SK-N-SH (cell line): ENCODE data around the gene IRF1. TPM values are rescaled to one million over a fixed set of nuclear protein-coding genes. Genes with fewer than 3 reads are reported as not detected.

ENCODE experiments used
- CTCF ChIA-PET: fragments of 300-600, 350-600 bp; formaldehyde crosslinking; extraction: SDS; loops from one replicate; lab custom pipeline; 2021; lab: Yijun Ruan, JAX
- POLR2A ChIA-PET: fragments of 350-600 bp; sonication (Branson Sonifier 250); formaldehyde crosslinking; extraction: SDS; loops from one replicate; lab custom pipeline; 2020; ENCODE audit warnings: antibody characterized with exemption, inconsistent platforms; lab: Yijun Ruan, JAX
- DNase-seq: peaks from one replicate; pipeline ENCODE4 v3.0.0; 2012
- H2AFZ ChIP-seq: fragments of 200-600 bp; sonication (generic); 2 replicates; pipeline ENCODE4 v1.8.1; 2016; ENCODE audit warnings: antibody characterized with exemption, mild to moderate bottlenecking, low read depth
- H3F3A ChIP-seq: fragments of 200-600 bp; sonication (generic); replicated peaks from 2 replicates; pipeline ENCODE3; 2016; ENCODE audit warnings: antibody characterized with exemption, mild to moderate bottlenecking; ENCODE audit not compliant: insufficient read depth
- H3K27ac ChIP-seq, 2 experiments: fragments of 200-500 bp in 1 of 2; fragments of 200-600 bp in 1 of 2; sonication (Bioruptor generic) in 1 of 2; sonication (generic), shearing (Covaris generic) in 1 of 2; 2 replicates each; pipeline versions ENCODE4 v1.5.1 to v1.6.1; 2014 to 2016; ENCODE audit warnings: low read depth in 2 of 2, inconsistent platforms in 1 of 2, low read length in 1 of 2, mild to moderate bottlenecking in 1 of 2, mixed read lengths in 1 of 2
- H3K27me3 ChIP-seq: fragments of 200-600 bp; sonication (generic), shearing (Covaris generic); 2 replicates; pipeline ENCODE4 v1.6.1; 2016; ENCODE audit warnings: mixed run types; ENCODE audit not compliant: insufficient read depth
- H3K36me3 ChIP-seq, 2 experiments: fragments of 200-500 bp in 1 of 2; fragments of 200-600 bp in 1 of 2; sonication (Bioruptor generic) in 1 of 2; sonication (generic) in 1 of 2; replicated peaks in 1 of 2; 2 replicates each; pipeline versions ENCODE3 to v1.5.1; 2014 to 2016; ENCODE audit warnings: low read length in 1 of 2, mild to moderate bottlenecking in 1 of 2; ENCODE audit not compliant: insufficient read depth in 2 of 2, control insufficient read depth in 1 of 2
- H3K4me1 ChIP-seq, 2 experiments: fragments of 200-500 bp in 1 of 2; fragments of 200-600 bp in 1 of 2; sonication (Bioruptor generic) in 1 of 2; sonication (generic), shearing (Covaris generic) in 1 of 2; 2 replicates each; pipeline versions ENCODE4 v1.5.1 to v1.6.1; 2014 to 2016; ENCODE audit warnings: low read depth in 1 of 2, low read length in 1 of 2, mixed run types in 1 of 2; ENCODE audit not compliant: insufficient read depth in 2 of 2, control insufficient read depth in 1 of 2
- H3K4me2 ChIP-seq: fragments of 200-600 bp; sonication (generic), shearing (Covaris generic); 2 replicates; pipeline ENCODE4 v1.6.1; 2017; ENCODE audit warnings: mixed run types
- H3K4me3 ChIP-seq, 2 experiments: fragments of 200-500 bp in 1 of 2; fragments of 200-600 bp in 1 of 2; sonication (Bioruptor generic) in 1 of 2; sonication (generic), shearing (Covaris generic) in 1 of 2; 2 replicates each; pipeline versions ENCODE4 v1.5.1 to v1.8.1; 2014 to 2016; ENCODE audit warnings: low read depth in 2 of 2, inconsistent platforms in 1 of 2, low read length in 1 of 2, mild to moderate bottlenecking in 1 of 2, mixed read lengths in 1 of 2, moderate library complexity in 1 of 2
- H3K79me2 ChIP-seq: fragments of 200-600 bp; sonication (generic); 2 replicates; pipeline ENCODE4 v1.8.1; 2017; ENCODE audit warnings: mild to moderate bottlenecking; ENCODE audit not compliant: insufficient read depth
- H3K9ac ChIP-seq: fragments of 200-600 bp; sonication (generic); 2 replicates; pipeline ENCODE4 v1.6.1; 2017; ENCODE audit warnings: mixed run types
- H3K9me2 ChIP-seq: fragments of 200-600 bp; sonication (generic); 2 replicates; pipeline ENCODE4 v1.6.1; 2017; ENCODE audit warnings: mixed run types
- H3K9me3 ChIP-seq: fragments of 200-600 bp; sonication (generic); 2 replicates; pipeline ENCODE4 v1.6.1; 2017; ENCODE audit warnings: mixed run types, mild to moderate bottlenecking, moderate library complexity
- H4K20me1 ChIP-seq: fragments of 200-600 bp; sonication (generic); 2 replicates; pipeline ENCODE4 v1.6.1; 2017; ENCODE audit warnings: mild to moderate bottlenecking, mixed run types; ENCODE audit not compliant: insufficient read depth
- ELF1 ChIP-seq: IDR thresholded peaks from 2 replicates; pipeline ENCODE4 v1.4.0; 2012
- EP300 ChIP-seq, 2 experiments: IDR thresholded peaks; 2 replicates each; pipeline versions ENCODE4 v1.4.0 to v1.6.1; 2012; ENCODE audit warnings: borderline replicate concordance in 1 of 2, low read depth in 1 of 2, low read length in 1 of 2
- FOXM1 ChIP-seq: IDR thresholded peaks from 2 replicates; pipeline ENCODE4 v1.4.0; 2012; ENCODE audit warnings: low read depth, mild to moderate bottlenecking
- IRF3 ChIP-seq: fragments of 150-350 bp; IDR thresholded peaks from 2 replicates; pipeline ENCODE4 v1.6.1; 2016; ENCODE audit warnings: mild to moderate bottlenecking, low read depth, low read length
- MXI1 ChIP-seq: IDR thresholded peaks from 2 replicates; pipeline ENCODE4 v1.6.1; 2012; ENCODE audit warnings: mild to moderate bottlenecking, low read depth, low read length, improper control_type of control experiment
- NFIC ChIP-seq: IDR thresholded peaks from 2 replicates; pipeline ENCODE4 v1.4.0; 2012; ENCODE audit warnings: borderline replicate concordance
- PBX3 ChIP-seq: IDR thresholded peaks from 2 replicates; pipeline ENCODE4; 2012
- POLR2AphosphoS5 ChIP-seq: IDR thresholded peaks from 2 replicates; pipeline ENCODE4 v1.6.1; 2012; ENCODE audit warnings: low read depth, low read length
- RAD21 ChIP-seq: IDR thresholded peaks from 2 replicates; pipeline ENCODE4 v1.6.1; 2012; ENCODE audit warnings: mild to moderate bottlenecking, low read length
- RCOR1 ChIP-seq: fragments of 150-350 bp; IDR thresholded peaks from 2 replicates; pipeline ENCODE4 v1.6.1; 2017; ENCODE audit warnings: antibody characterized with exemption, low read length
- REST ChIP-seq: IDR thresholded peaks from 2 replicates; pipeline ENCODE4 v1.6.1; 2012; ENCODE audit warnings: mild to moderate bottlenecking, low read depth, low read length, moderate library complexity
- RXRA ChIP-seq: IDR thresholded peaks from 2 replicates; pipeline ENCODE4 v1.4.0; 2012; ENCODE audit warnings: low read depth, mild to moderate bottlenecking, borderline replicate concordance
- SMC3 ChIP-seq: IDR thresholded peaks from 2 replicates; pipeline ENCODE4 v1.6.1; 2012; ENCODE audit warnings: low read depth, low read length, improper control_type of control experiment
- USF2 ChIP-seq: fragments of 150-350 bp; IDR thresholded peaks from 2 replicates; pipeline ENCODE4 v1.6.1; 2017; ENCODE audit warnings: antibody characterized with exemption, low read length, low read depth, borderline replicate concordance
- ZBTB33 ChIP-seq: IDR thresholded peaks from 2 replicates; pipeline ENCODE4 v1.4.0; 2012; ENCODE audit warnings: low read depth, borderline replicate concordance
- WGBS: methylation state at CpG from one replicate; pipeline ENCODE4 v1.1.6; 2017; ENCODE audit warnings: low lambda C conversion rate; 5-methylcytosine and 5-hydroxymethylcytosine counted together
- polyA plus RNA-seq, 3 experiments: library from polyadenylated mRNA; depleted of rRNA; stranded (reverse); fragments of >200 nt; gene quantifications; 2 replicates each; pipeline ENCODE4 v1.2.3, GENCODE V29; 2012

Gene IRF1
- polyA plus RNA-seq, 1 of the 3 experiments (the other 2 are of a cell fraction): 15.2 TPM

- no peaks in the 10 kb centered on the region for H4K20me1 ChIP-seq
- no peak overlapping the region for H3K27ac ChIP-seq
- H3K27me3 ChIP-seq: no peaks in the 10 kb centered on the region
- H2AFZ ChIP-seq: no peak overlapping the region
- H3K79me2 ChIP-seq: no peaks in the 10 kb centered on the region
- H3K4me2 ChIP-seq: no peak overlapping the region
- no peak overlapping the region for H3K9ac ChIP-seq
- H3K4me1 ChIP-seq: peaks cover 13 to 35% of the 10 kb centered on the region in 2 experiments
- DNase-seq: no peak
- H3K4me3 ChIP-seq: no peak overlapping the region
- H3F3A ChIP-seq: peaks cover 34% of the 10 kb centered on the region
- 89% methylated on average over 2 of the region's 2 CpGs for WGBS
- no peaks in the 10 kb centered on the region for H3K36me3 ChIP-seq
- no peaks in the 10 kb centered on the region for H3K9me2 ChIP-seq
- POLR2A ChIA-PET: no interaction called here
- CTCF ChIA-PET: interaction anchor here (1.4 kb wide), 1 partner anchor 10 kb away, joined by 3 read pairs; no protein-coding TSS in a partner anchor
- no peaks in the 10 kb centered on the region for H3K9me3 ChIP-seq
- TF ChIP-seq RAD21: no peak
- TF ChIP-seq REST: no peak
- no peak for TF ChIP-seq MXI1
- TF ChIP-seq PBX3: no peak
- no peak for TF ChIP-seq EP300 (IDR thresholded peaks at IDR 0.05; ENCODE audit: borderline replicate concordance in 1 of 2, low read depth in 1 of 2, low read length in 1 of 2)
- no peak for TF ChIP-seq RCOR1
- no peak for TF ChIP-seq NFIC
- no peak for TF ChIP-seq FOXM1
- TF ChIP-seq SMC3: no peak
- TF ChIP-seq USF2: no peak
- TF ChIP-seq RXRA: no peak
These were observed 36.2 kb downstream of the IRF1 start for GRCh38 chr5:132454361-132454760.

- H3K4me1 ChIP-seq: peaks cover 2 to 6% of the 10 kb centered on the region in 2 experiments
- no peak overlapping the region for H2AFZ ChIP-seq
- H3F3A ChIP-seq: peaks cover 8% of the 10 kb centered on the region
- WGBS: 92% methylated on average over 8 of the region's 8 CpGs
- H3K79me2 ChIP-seq: no peaks in the 10 kb centered on the region
- H3K4me3 ChIP-seq: no peak overlapping the region
- POLR2A ChIA-PET: interaction anchor here (1.0 kb wide), 1 partner anchor 25 kb away, joined by 3 read pairs; no protein-coding TSS in a partner anchor
- H3K27ac ChIP-seq: no peak overlapping the region
- no peaks in the 10 kb centered on the region for H3K9me2 ChIP-seq
- TF ChIP-seq USF2 (no peak), IRF3 (no peak), ELF1 (no peak), ZBTB33 (no peak), POLR2AphosphoS5 (no peak)
- TF ChIP-seq, all 33 proteins: peak for 0
- Histone ChIP-seq H3K4me2 (no peak overlapping the region), H3K27me3 (no peaks in the 10 kb centered on the region), H3K36me3 (no peaks in the 10 kb centered on the region), H4K20me1 (no peaks in the 10 kb centered on the region), H3K9ac (no peak overlapping the region), H3K9me3 (no peaks in the 10 kb centered on the region)
- CTCF ChIA-PET: no interaction called here
- no peak for DNase-seq
These were observed 39.2 kb downstream of the IRF1 start for GRCh38 chr5:132451387-132451786.
